Dermis lymphatic vessel endothelial cell (primary cell): ENCODE results near the gene LGALS7. TPM values are rescaled to one million over a fixed set of nuclear protein-coding genes. Genes with fewer than 3 reads are reported as not detected.

ENCODE experiments used
- total RNA-seq: library from RNA; depleted of rRNA; stranded (reverse); fragments of >200 nt; gene quantifications from 2 replicates; pipeline ENCODE4 v1.2.1, GENCODE V29; 2014

The LGALS7 gene
- total RNA-seq: not detected in 2 replicates

DNA sequence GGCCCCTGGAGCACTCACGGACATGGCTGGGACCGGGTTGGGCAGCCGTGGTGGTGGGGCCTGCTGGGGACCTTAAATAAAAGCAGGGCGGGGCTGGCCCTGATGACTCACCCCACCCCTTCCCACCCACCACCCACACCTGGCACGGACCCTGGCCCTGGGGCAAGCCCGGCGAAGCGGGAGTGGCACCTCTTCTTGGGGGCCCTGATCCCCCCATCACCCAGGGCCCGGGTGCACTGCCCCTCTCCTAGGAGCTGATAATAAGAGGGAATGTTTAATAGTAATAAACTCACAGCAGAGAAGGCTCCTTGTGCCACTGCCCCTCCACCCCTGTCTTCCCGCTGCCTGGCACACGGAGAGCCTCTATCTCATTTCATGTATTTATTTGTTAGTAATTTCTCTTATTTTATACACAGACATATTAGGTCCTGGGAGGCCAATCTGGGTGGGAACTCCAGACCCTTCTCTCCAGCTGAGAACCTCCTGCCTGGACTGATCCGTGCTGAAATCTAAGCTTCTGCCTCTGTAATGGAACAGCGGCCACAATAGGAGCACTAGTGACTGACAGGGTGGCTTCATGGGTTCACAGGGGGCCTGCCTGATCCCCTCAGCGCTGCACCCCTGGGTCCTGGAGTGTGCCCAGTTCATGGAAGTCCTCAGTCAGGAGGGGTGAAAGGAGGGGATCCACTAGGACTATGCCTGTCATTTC lies at the start of gene LGALS7:
LGALS7 (minus strand) TSS at position 49 of the 709 bp plus-strand sequence; CDS start at position 24, 25 bp downstream.

DNA sequence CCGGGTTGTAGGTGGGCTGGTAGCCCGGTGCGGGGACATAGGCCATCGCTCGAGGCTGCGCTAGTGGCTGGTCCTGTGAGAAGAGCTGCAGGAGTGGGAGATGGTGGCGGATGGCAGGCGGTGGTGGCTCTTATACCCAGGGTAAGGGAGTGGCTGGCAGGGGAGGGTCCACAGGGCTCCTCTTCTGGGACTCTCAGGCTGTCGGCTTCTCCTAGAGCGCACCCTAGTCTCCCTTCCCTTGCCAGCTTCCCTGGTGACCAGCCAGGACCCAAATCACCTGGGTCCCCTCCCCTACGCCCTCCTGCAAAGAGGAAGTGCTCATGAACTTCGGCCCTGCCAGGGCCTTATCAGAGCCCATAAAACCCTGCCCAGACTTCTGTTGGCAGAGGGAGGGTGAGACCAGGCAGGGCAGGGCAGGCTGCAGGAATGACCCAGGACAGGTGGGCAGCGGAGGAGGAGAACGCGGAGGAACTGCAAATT lies 39.6 kb upstream of the LGALS7 start, which contains the start of gene LGALS4:
LGALS4 (minus strand) TSS at position 105 of the 480 bp plus-strand sequence; CDS start at position 46, 59 bp downstream.

DNA sequence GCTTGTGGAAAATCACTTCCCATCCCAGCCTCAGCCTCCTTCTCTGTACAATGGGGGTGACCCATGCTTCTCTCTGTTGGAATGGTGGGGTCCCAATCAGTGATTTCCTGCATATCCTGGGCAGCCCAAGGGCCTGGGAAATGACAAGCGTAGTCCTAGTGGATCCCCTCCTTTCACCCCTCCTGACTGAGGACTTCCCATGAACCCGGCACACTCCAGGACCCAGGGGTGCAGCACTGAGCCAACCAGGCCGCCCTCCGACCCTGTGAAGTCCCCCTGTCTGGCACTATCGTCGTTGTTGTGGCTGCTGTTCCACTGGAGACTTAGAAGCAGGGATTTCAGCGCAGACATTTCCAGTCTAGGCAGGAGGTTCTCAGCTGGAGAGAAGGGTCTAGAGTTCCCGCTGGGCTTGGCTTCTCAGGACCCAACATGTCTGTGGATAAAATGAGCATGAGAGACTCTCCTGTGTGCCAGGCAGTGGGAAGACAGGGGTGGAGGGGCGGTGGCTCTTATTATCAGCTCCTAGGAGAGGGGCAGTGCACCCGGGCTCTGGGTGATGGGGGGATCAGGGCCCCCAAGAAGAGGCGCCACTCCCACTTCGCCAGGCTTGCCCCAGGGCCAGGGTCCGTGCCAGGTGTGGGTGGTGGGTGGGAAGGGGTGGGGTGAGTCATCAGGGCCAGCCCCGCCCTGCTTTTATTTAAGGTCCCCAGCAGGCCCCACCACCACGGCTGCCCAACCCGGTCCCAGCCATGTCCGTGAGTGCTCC lies 15.3 kb upstream of the LGALS7 start, which contains the start of gene LGALS7B:
LGALS7B (plus strand) TSS at position 723 of the 766 bp plus-strand sequence; CDS start at position 750, 27 bp downstream.

DNA sequence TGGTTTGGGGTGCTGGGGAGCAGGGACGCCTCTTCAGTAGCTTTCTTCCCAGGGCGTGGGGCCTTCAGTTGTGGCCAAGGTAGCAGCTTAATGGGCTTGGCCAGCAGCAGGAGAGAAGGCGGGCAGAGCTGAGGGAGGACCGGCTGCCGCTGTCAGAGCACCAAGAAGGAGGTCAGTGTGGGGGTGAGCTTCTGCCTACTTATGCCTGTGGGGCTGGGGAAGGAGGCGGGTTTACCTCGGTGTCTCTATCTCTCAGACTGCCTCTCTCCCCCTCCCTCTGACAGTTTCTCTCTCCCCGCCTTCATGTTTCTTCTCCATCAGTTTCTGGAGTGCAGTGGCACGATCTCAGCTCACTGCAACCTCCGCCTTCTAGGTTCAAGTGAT lies 29.0 kb downstream of the LGALS7 start, which contains the start of gene CAPN12:
CAPN12 (minus strand) TSS at position 177 of the 384 bp plus-strand sequence. CDS start 309 bp downstream, outside the sequence.

Other genes with a start within 250 kb of the LGALS7 start
- gene MAP4K1, start 155.6 kb downstream of the LGALS7 start, total RNA-seq: 0.65 TPM in 1 of 2 replicates, not detected in the other
- gene EIF3K, start 154.3 kb downstream of the LGALS7 start, total RNA-seq: 379 and 458 TPM in 2 replicates
- 128 and 135 TPM in 2 replicates for gene ACTN4, start 125.9 kb downstream of the LGALS7 start, total RNA-seq
- 0.22 TPM in 1 of 2 replicates, not detected in the other for gene CAPN12, start 29.0 kb downstream of the LGALS7 start, total RNA-seq
- 0.43 TPM in 1 of 2 replicates, not detected in the other for gene LGALS7B, start 15.7 kb upstream of the LGALS7 start, total RNA-seq
- 0.34 TPM in 1 of 2 replicates, not detected in the other for gene LGALS4, start 39.4 kb upstream of the LGALS7 start, total RNA-seq
- gene ECH1, start 58.3 kb upstream of the LGALS7 start, total RNA-seq: 44.8 and 52.9 TPM in 2 replicates
- gene HNRNPL, start 76.5 kb upstream of the LGALS7 start, total RNA-seq: 276 and 279 TPM in 2 replicates
- 9.9 and 10.7 TPM in 2 replicates for gene RINL, start 104.8 kb upstream of the LGALS7 start, total RNA-seq
- 78.6 and 82.8 TPM in 2 replicates for gene SIRT2, start 126.1 kb upstream of the LGALS7 start, total RNA-seq
- gene NFKBIB, start 126.5 kb upstream of the LGALS7 start, total RNA-seq: 6.5 and 10.4 TPM in 2 replicates
- gene CCER2, start 138.7 kb upstream of the LGALS7 start, total RNA-seq: not detected in 2 replicates
- 16.9 and 23.1 TPM in 2 replicates for gene SARS2, start 157.2 kb upstream of the LGALS7 start, total RNA-seq
- 35.8 and 37.0 TPM in 2 replicates for gene MRPS12, start 157.4 kb upstream of the LGALS7 start, total RNA-seq
- 15.8 and 23.6 TPM in 2 replicates for gene FBXO17, start 202.2 kb upstream of the LGALS7 start, total RNA-seq